NK-92 (cell line): Measurements from ENCODE around the gene ZNF416.

Source experiments
- DNase-seq: peaks from one replicate; lab custom pipeline; 2025; ENCODE audit not compliant: unreplicated experiment; lab: John Stamatoyannopoulos, UW

ZNF416 gene

DNA sequence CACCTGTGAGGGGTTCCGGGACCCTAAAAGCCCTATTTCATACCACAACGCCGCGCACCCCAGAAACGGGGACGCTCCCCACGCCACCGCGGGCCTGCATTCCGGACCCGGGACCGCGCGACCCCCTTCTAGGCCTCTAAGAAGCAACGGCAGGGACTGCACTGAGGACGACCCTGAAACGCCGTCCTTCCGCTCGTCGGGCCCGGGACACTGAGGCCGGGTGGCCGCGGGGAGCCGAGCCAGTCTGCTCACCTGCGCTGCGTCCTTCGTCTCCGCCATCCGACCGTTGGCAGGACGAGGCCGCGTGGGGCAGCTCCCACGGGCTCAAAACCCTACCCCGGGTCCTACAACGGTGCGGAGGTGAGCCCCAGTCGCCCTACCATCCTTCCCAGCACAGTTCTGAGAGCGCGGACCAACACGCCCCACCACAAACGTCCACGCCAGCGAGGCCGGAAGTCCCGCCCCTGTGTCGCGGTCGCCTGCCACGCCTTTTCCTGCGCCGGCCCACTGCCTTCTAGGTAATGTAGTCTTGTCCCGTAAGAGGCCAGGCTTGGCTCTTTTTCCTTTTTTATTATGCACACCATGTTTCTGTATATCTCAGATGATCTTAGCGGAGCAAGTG is 19.2 kb downstream of the ZNF416 start, which contains the start of gene ZNF550:
TSS of gene ZNF550 (minus strand) at position 460 of the 622 bp plus-strand sequence. CDS start at position 279, 181 bp downstream.
- DNase-seq, result no peak

DNA sequence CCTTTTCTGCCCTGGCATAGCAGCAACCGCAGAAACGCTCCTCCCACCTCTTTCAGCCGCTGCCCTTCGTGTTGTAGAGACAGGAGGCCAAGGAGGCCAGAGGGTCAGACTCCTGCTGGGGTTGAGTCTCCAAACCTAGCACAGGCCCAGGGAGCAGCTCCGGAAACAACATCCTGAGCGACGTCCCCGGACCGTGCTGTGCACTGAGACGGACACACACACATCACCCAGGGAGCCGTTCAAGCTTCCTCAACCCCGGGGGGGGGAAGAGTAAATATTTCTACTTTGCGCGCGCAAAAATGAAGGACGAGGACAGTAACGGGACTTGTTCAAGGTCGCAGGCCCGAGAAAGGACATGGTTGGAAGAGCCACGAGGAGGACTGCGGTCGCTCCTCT is 19.7 kb downstream of the ZNF416 start:
- DNase-seq, result no peak

DNA sequence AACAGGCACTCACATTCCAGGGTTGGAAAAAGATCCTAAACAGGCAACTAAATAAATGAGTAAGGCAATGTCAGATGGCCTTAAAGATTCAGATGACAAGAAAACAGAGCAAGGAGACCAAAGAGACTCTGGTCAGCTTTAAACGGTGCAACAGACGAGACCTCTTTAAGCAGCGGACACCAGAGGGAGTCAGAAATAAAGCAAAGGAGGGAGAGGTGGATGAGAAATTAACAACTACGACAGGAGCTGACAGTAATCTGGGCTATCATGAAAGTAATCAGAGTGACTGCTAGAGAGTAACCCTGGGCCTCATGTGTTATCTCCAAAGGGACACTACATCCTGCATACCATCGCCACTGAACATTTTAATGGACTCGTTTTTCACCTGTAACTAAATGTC is 20.2 kb downstream of the ZNF416 start:
- no peak for DNase-seq

DNA sequence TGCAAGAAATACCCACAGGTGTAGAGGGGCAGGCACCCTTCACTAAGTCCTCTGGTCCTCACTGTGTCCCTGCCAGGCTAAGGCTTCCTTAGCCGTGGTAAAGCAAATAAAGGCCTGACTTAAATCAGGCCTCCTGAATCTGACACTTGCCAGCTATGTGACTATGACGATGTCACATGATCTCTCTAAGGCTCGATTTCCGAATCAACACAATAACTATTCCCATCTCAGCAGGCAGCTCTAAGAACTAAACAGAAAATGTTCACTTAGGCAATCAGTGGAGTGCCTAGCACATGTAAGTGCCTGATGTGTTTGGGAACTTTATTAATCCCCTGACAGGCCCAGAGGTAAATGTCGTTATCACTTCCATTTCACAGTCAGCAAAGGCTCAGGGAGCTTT is 21.1 kb downstream of the ZNF416 start:
- no peak for DNase-seq

DNA sequence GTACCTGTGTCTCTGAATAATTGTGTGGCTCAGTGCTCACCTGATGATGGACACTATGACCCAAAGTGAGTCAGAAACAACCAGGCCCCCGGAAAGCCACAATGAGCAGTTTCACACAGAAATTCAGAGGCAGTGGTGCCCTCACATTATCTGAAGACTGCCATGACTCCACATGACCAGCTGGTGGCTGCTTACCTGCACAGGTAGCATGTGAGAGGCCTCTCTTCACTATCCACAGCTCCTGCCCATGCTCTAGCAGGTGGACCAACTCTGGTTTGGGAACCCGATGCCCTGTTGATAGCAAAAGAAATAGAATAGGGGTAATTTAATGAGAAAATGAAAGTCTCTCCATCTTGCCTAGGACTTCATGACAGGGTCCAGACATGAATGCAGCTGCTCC is 26.3 kb downstream of the ZNF416 start:
- DNase-seq, result no peak

DNA sequence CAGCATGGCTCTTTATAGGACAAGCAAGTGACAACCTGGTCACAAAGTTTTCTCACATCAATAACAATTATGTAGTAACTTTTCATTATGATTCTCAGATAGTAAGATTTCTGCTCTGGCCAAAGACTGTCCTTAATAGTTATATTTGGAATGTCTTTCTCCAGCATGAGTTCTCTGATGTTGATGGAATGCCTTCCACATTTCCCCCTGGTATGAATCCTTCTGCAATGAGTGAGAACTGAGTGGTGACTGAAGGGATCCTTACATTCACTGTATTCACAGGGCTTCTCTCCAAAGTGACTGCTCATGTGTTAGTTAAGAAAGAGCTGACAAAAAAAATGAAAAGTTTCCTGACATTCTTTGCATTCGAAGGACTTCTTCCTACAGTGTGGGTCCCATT is 32.2 kb downstream of the ZNF416 start:
- no peak for DNase-seq

DNA sequence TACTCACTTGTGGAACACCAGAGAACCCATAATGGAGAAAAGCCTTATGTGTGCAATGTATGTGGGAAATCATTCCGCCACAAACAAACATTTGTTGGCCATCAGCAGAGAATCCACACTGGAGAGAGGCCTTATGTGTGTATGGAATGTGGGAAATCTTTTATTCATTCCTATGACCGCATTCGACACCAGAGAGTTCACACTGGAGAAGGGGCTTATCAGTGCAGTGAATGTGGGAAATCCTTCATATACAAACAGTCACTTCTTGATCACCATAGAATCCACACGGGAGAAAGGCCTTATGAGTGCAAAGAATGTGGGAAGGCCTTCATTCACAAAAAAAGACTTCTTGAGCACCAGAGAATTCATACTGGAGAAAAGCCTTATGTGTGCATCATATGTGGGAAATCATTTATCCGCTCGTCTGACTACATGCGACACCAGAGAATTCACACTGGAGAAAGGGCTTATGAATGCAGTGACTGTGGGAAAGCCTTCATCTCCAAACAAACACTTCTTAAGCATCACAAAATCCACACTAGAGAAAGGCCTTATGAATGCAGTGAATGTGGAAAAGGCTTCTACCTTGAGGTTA is 40.7 kb downstream of the ZNF416 start:
- DNase-seq, result no peak

DNA sequence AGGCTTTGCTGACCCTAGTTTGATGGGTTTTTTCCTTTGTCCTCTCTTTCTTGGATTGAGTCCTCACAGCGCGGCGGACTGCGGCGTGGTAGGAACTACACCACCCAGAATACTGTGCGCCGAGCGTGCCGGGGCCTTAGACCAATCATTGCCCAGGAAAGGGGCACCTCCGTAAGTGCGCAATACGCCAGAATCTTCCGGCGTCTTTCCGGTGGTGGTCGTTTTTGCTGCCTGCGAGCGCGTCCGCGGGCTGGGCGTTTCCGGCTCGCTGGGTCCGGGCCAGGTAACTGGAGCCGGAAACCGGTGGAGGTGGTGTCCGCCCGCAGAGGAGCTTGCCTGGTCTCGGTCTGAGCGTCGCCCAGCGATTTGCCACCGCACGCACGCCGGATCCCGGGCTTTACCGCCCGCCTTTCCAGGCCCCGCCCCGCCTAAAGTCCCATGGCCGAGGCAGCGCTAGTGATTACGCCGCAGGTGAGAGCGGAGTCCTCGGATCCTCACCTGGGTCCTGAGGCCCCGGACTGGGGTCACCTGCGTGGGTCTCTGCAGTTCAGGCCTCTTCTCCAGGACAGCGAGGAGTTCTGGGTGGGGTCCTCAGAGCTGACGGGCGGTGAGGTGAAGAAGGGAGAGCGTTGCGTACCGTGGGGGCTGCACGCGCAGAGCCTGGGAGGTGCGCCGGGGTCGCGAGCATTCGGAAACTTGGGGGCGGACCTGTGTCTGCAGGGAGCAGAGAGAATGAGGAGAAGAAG is 51.4 kb downstream of the ZNF416 start, which contains the start of gene ZNF549:
TSS of gene ZNF549 (plus strand) at position 221 of the 746 bp plus-strand sequence. CDS start at position 439, 218 bp downstream.
- no peak for DNase-seq
